ENCODE data around the gene CST9.
"Not testable (repeated sequence)": the region's sequence is repeated elsewhere in the genome, so short reads cannot be mapped to it uniquely, and the experiment has no call there.

The CST9 gene

GRCh38 chr20:23637282-23638221 lies 31.8 kb upstream of the CST9 start, which contains the start of gene CST3:
TSS of gene CST3 (minus strand) at chr20:23637955. CDS start at chr20:23637862, 93 bp downstream.
- no peak for DNase-seq (ENCODE audit: low spot score)

DNA sequence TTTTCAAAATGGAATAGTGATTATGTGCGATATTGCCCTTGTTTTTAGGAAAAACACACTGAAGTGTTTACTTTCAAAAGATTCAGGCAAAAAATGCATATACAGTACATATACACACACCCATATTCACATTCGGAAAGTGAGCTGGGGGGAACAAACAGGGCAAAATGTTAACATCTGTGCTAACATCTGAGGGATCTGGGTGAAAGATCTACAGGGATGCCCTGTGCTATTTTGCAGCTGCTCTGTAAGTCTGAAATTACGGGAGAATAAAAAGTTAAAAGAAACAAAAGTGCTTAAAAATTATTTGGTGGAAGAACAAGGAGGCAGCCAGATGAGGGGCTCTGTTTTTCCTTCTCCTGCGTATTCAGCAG lies 31.2 kb upstream of the CST9 start:
- DNase-seq (ENCODE audit: low spot score) = no peak

GRCh38 chr20:23636182-23636907 lies 30.6 kb upstream of the CST9 start:
- no peak for DNase-seq (ENCODE audit: low spot score)

DNA sequence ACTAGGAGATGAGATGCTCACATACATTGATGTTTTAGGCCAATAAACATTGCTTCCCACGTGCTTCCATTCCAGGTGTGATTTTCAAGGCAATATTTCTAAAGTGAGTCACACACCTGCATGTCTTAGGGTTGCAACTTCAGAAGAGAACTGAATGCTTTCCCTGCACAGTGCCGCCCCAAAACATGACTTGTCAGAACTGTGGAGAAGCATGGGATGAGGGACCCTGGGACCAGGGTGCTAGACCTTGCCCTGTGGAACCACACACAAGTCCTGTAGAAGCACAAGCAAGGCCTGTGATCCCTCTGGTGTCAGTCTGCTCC lies 30.0 kb upstream of the CST9 start:
- not testable (repeated sequence) for DNase-seq (ENCODE audit: low spot score)

DNA sequence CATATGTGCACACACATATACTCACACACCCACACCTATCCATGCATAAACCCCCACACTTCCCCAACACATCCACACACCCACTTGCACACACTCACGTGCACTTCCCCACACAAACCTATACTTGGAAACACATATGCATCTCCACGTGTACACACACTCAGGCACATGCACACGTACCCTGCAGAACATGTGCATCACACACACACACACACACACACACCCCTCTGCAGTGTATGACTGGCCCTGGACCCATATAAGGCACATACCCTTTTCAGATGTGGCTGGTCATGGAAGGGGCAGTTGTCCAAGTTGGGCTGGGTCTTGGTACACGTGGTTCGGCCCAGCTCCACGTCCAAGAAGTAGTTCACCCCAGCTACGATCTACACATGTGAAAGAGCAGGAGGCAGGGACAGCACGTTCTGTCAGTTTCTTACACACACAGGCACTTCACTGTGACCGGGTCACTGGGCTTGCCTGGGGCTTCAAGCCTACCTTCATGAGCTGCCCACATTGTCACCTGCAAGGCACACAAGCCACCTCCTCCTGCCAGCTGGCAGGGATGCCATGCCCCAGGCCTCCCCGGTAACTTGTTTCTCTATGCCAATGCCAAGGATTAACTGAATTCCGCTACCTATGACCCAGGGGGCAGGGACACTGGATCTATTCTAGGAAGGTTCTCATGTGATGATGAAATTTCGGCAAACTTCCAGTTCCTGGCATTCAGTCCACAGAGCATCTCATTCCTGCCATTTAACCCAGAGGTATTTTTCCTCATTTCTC lies 29.5 kb upstream of the CST9 start:
- DNase-seq (ENCODE audit: low spot score) = no peak

DNA sequence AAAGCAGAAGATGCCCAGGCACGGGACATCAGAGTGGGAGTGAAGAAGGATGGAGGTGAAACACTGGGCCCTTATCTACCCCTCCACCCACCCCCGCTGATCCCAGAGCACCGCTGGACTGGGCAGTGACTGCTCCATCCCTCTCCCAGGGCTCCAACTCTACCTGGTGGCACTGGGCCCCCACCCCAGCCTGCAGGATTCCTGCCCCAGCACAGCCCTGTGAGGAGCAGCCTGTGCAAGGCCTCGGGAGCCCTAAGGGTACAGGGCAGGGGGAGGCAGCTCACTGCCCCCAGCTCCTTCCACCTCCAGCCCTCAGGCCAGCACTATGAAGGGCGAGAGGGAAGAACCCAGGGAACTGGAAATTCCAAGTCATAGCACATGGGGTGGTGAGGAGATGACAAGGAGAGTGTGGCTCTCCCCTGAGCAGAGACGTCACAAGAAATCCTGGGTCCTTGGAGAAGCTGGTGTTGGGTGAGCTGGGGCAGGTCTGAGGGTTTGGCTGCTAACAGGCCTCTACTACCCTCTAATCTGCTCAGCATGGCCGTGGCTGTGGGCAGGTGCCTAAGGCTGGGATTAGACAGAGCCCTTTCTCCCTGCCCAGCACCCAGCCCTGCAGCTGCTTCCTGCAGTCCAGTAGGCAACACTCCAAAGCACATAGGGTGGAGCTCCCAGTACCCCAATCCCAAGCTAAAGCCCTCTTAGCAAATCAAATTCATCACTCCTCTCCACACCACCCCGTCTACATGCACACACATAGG lies 28.5 kb upstream of the CST9 start:
- no peak for DNase-seq (ENCODE audit: low spot score)

DNA sequence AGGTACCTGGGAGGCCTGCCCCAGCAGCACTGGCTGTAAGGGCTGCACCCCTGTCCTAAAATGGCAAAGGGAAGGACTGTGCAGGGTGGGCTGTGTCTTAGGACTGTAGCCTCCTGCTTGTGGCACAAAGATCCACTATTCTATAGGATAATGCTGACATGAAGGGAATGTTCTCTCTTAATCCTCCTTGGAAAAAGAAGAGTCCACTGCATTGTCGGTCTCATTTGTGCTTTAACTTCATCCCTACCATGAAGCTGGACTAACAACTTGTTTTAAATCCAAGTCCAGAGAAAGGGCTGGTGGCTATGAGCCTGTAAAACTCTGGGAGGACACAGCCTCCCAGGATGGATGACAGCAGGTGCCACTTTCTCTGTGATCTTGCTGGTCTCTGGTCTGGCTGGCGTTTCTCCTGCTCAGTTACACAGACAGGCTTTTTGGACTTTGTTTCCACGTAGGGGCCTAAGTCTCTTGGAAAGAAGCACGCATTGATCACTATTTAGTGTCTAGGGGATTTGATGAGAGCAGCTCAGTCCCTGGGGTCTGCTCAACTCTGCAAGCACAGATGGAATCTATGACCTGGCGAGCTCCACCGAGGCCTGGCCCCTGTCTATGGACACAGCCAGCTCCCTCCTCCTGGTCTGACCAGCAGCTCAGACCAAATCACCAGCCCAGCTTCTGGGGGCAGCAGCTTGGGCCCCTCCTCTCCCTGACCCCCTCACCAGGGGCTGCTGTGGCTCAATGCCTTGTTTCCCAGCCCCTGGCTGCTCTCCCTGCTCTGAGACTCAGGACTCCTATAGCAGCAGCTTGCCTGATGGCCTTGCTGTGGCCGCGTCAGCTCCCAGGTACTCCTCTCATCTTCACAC lies 27.2 kb upstream of the CST9 start:
- DNase-seq (ENCODE audit: low spot score) = no peak

GRCh38 chr20:23631981-23632710 lies 26.4 kb upstream of the CST9 start:
- no peak for DNase-seq (ENCODE audit: low spot score)

DNA sequence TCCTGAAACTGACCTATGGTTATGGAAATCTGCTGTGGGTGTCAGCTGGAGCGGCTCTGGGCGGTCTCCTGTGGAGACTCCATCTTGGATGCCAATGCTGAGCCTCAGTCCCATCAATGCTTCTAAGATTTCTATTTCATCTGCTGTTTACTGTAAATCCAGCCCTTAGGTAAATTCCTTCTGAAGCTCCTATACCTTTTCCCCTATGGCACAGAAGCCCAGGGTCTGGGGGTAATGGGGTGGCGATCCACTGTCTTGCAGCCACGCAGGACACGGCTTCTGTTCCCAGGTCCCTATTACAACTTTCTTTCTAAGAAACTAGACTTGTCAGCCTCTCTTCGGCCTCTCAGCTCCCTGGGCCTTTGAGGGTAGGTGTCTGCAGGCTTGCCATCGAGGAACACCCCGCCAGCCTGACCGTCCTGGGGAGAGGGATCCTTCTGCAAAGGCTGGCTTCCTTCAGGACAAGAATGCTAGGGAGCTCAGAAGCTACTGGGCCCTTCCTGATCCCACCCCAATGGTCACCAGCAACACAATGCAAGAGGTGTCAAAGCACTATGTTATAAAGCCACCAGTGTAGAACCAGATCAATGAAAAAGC lies 25.6 kb upstream of the CST9 start:
- DNase-seq (ENCODE audit: low spot score) = no peak

DNA sequence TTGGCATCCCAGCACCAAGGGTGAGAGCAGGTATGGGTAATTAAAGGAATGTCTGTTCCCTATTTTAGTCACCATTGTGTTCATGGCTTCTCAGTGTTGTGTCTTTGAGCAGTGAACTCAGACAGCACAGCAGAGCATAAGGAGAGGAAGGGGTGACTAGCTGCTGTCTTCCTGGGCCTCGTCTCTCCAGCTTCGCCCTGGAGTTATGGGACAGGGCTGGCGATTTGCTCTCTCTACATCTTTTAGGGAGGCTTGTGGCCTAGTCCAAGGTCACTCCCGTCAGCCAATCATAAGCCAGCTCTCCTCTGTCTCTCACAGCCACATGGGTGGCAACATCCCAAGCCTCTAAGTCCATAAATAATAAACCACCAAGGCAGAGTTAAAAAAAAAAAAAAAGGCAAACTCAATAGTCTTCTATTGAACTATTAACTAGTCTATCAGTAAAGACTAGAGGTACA lies 24.7 kb upstream of the CST9 start:
- no peak for DNase-seq (ENCODE audit: low spot score)

DNA sequence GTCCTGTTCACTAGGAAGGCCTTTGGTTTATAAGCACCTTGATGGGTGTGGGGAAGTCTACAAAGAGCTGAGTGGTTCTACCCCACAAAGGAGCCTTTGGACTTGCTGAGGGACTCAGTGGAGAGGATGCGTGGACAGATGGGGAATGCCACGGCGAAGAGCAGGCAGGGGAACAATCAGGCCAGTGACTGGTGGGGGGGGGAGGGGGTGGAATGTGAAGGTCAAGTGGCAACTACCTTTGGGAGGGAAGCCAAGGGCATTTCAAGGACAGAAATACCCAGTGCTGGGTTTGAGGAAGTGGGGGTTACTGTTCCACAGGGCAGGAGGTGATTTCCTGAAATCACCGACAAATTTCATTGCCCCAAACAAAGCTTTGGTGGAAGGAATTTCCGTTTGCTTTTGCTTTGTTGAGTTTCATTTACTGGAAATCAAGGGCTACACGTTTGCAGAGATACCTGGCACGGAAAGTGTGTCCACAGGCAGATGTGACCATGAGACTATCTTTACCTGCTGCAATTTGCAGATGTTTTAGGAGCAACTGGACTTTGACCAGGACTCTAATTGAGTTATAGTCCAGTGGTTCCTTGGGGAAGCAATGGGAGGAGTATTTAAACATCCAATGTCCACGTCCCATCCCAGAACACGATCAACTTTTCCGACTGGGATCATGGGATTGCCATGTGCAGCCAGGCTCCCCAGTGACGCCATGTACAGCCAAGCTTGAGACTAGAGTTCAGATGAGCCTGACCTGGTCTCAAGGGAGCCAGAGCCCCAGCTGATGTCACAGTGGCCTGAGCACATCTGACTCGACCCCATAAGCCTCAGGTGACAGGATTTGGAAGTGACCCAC lies 24.1 kb upstream of the CST9 start:
- DNase-seq (ENCODE audit: low spot score) = no peak

- DNase-seq (ENCODE audit: low spot score) = no peak
Measured at GRCh38 chr20:23629017-23629541, 23.4 kb upstream of the CST9 start.

DNA sequence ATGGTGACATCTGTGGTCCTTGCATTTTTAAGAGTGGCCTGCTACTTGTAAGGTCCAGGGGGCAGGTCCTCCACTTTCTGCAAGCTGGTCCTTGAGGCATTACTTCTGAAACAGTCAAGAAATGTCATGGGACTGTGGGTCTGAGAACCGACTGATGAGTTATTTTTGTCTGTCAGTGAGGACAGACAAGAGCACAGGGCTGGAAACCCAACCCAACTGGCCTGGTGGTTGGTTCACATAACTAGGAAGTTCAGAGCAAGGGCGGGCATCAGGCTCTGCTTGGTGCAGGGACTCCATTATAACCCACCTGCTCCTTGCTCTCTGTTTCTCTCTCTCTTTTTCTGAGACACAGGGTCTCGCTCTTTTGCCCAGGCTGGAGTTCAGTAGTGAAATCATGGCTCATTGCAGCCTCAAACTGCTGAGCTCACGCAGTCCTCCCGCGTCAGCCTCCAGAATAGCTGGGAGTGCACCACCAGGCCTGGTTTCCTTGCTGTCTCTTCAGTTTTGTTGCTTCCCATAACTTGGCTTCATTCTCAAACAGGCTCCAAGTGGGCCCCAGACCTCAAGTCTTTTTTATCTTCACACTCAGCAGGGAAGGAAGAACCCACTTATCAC lies 22.8 kb upstream of the CST9 start:
- no peak for DNase-seq (ENCODE audit: low spot score)

DNA sequence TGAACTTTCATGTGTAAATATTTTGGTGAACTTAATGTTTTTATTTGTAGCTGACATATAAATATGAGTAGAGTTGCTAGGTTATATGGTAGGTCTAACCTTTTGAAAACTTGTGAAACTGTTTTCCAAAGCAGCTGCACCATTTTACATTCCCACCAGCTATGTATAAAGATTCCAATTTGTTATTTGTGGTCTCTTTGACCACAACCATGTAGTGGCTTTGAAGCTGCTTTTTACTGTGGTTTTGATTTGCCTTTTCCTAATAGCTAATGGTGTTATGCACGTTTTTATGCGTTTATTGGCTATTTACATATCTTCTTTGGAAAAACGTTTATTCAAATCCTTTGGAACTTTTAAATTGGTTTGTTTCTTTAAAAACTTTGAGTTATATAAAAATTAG lies 21.8 kb upstream of the CST9 start:
- no peak for DNase-seq (ENCODE audit: low spot score)

DNA sequence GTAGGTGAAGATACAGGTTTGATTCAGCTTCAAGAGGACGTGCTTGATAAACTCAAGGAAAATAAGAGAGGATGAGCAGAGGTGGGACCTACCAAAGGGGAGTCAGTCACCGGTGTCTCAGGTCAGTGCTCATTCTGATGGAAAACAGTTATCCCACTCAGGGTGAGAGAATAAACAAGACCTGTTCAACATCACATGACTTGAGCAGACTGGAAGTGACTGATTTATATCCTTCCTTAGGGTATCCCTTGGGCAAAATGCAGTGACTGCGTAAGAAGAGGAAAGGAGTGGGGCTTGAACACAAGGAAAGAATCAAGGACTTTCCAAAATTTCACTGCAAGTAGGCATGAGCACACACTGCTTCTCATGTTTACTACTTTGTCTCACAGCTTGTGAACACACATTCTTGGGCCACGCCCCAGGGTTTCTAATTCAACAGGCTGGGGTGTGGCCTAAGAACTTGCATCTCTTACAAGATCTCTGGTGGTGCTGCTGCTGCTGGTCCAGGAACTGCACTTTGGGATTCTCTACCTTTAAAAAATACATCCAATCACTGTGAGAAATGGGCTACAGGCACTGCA lies 20.4 kb upstream of the CST9 start:
- DNase-seq (ENCODE audit: low spot score) = no peak

DNA sequence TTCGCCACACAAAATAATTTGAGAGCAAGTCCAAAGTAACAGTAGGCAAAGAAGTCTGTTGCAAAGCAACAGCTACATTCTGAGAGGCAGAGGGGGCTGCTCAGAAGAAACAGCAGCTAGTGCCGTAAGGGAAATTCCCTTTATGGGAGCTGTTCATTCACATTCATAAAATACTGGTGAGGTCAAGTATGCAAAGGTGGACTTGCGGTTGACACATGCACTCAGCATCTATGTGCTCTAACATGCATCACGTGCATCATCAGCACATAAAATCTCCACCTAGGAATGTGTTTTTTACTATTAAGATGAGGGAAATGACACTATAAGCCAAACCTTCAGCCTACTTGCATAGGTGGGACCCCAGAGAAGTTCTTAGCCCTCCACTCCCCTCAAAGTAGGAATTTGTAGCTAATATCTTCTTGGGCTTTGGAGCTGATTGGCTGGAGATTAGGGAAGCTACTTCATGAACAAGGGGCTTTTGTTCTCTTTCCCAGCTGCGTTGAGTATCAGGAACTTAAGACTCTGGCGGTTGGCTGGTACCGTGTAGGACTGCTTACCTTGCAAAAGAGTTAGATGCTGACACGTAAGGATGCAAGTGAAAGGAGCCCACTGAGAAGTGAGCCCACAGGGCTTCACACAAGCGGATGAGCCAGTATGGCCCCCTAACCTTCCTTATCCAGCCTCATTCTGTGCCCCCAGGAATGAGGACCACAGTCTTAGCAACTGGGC lies 19.7 kb upstream of the CST9 start:
- no peak for DNase-seq (ENCODE audit: low spot score)

DNA sequence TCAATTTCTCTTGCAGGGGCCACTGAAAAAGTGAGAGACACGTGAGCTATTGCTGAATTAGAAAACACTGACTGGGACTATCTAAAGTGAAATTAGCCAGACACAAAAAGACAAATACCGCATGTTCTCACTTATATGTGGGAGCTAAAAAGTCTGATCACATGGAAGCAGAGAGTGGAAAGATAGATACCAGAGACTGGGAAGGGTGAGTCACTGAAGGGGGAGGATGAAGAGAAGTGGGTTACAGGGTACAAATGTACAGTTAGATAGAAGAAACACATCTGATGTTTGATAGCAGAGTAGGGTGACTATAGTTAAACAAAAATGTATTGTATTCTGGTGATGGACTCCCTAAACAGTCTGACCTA lies 18.6 kb upstream of the CST9 start:
- no peak for DNase-seq (ENCODE audit: low spot score)

All from CD4-positive, alpha-beta T cell treated with Interleukin-2 at 100 ng/mL for 4 hours (primary cell).